ENCODE results near the gene SERPINA7. TPM values are rescaled to one million over a fixed set of nuclear protein-coding genes. Genes with fewer than 3 reads are reported as not detected.

SERPINA7 gene, protein sequence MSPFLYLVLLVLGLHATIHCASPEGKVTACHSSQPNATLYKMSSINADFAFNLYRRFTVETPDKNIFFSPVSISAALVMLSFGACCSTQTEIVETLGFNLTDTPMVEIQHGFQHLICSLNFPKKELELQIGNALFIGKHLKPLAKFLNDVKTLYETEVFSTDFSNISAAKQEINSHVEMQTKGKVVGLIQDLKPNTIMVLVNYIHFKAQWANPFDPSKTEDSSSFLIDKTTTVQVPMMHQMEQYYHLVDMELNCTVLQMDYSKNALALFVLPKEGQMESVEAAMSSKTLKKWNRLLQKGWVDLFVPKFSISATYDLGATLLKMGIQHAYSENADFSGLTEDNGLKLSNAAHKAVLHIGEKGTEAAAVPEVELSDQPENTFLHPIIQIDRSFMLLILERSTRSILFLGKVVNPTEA
- not detected in 2 replicates for total RNA-seq

DNA sequence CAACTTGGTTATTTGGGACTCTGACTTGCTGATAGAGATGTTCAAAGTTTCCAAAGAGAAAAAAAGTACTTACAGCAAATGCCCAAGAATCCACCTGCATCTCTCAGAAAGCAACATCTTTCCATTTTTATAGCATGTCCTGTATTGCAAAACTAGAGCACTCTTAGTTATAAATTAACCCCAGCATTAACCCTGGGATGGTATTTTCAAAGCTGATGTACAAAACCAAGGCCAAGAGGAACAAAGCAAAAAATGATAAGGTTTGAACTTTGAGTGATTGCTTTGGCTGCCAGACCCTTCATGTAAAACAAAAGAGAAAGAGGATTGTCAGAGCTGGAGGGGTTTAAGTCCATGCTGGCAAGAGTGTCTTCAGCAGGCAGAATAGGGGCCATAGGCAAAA lies at the start of gene SERPINA7:
Gene SERPINA7 (minus strand): TSS at position 103 of the 400 bp plus-strand sequence. CDS start 1,669 bp downstream, outside the sequence.

Other genes starting within 250 kb of the SERPINA7 start
- 0.51 and 1.8 TPM in 2 replicates for gene NRK, start 216.2 kb downstream of the SERPINA7 start, total RNA-seq
- gene PWWP3B, start 129.6 kb upstream of the SERPINA7 start, total RNA-seq, result 2.1 and 2.3 TPM in 2 replicates